Endometrial microvascular endothelial cells (primary cell): ENCODE measurements around the gene JTB. TPM values are rescaled to one million over a fixed set of nuclear protein-coding genes. Genes with fewer than 3 reads are reported as not detected.
"Not testable (repeated sequence)": the region's sequence is repeated elsewhere in the genome, so short reads cannot be mapped to it uniquely, and the experiment has no call there.

Experiments used
- in situ Hi-C: cut with HindIII; loops from 2 replicates; pipeline ENCODE4 v1.10.0; 2017; ENCODE audit warnings: low sequenced_read_pairs, low pct_unique_long_range_greater_than_20kb; ENCODE audit errors: inconsistent ontology term
- total RNA-seq: library from RNA; depleted of rRNA; stranded (reverse); fragments of >200 nt; gene quantifications from one replicate; pipeline ENCODE4 v1.2.3, GENCODE V29; 2015; ENCODE audit errors: inconsistent ontology term

JTB gene
- total RNA-seq, 1 donor from 2014 or later, result 221 TPM

- in situ Hi-C loops, result no loop called here
Observed at GRCh38 chr1:153984123-153984894, 6.8 kb upstream of the JTB start.

- in situ Hi-C loops, result not testable (repeated sequence)
Observed at GRCh38 chr1:153981735-153982134, 4.3 kb upstream of the JTB start.

GRCh38 chr1:153979091-153979490 is 1.6 kb upstream of the JTB start:
- in situ Hi-C loops, result not testable (repeated sequence)

GRCh38 chr1:153978274-153978909 is 918 bp upstream of the JTB start:
- in situ Hi-C loops, result no loop called here

- in situ Hi-C loops, result no loop called here
Observed at GRCh38 chr1:153976819-153977249, 640 bp downstream of the JTB start.

GRCh38 chr1:153973525-153973924 is 3.9 kb downstream of the JTB start:
- in situ Hi-C loops, result no loop called here

- in situ Hi-C loops, result no loop called here
Observed at GRCh38 chr1:153973071-153973470, 4.4 kb downstream of the JTB start.

- in situ Hi-C loops, result no loop called here
Observed at GRCh38 chr1:153970346-153970745, 7.1 kb downstream of the JTB start.

- in situ Hi-C loops, result loop anchor here (10.0 kb wide), 1 partner anchor 154 kb away; no protein-coding TSS in a partner anchor
Observed at GRCh38 chr1:153968972-153969371, 8.5 kb downstream of the JTB start.

- in situ Hi-C loops, result loop anchor here (10.0 kb wide), 1 partner anchor 154 kb away; no protein-coding TSS in a partner anchor
Observed at GRCh38 chr1:153968408-153968807, 9.1 kb downstream of the JTB start.

- in situ Hi-C loops, result loop anchor here (10.0 kb wide), 1 partner anchor 153 kb away; no protein-coding TSS in a partner anchor
Observed at GRCh38 chr1:153968000-153968363, 9.5 kb downstream of the JTB start.

- in situ Hi-C loops, result loop anchor here (10.0 kb wide), 1 partner anchor 153 kb away; no protein-coding TSS in a partner anchor
Observed at GRCh38 chr1:153967107-153967999, 10.1 kb downstream of the JTB start, which contains the start of gene CREB3L4. CREB3L4 (plus strand) TSS chr1:153967902; CDS start chr1:153968526, 624 bp downstream.

GRCh38 chr1:153963850-153964331 is 13.6 kb downstream of the JTB start:
- in situ Hi-C loops, result loop anchor here (10.0 kb wide), 1 partner anchor 149 kb away; no protein-coding TSS in a partner anchor

GRCh38 chr1:153963030-153963849 is 14.2 kb downstream of the JTB start, which contains the start of gene SLC39A1:
SLC39A1 (minus strand) TSS chr1:153963537; CDS start chr1:153962715, 822 bp downstream.
- in situ Hi-C loops, result loop anchor here (10.0 kb wide), 1 partner anchor 148 kb away; no protein-coding TSS in a partner anchor

- in situ Hi-C loops, result loop anchor here (10.0 kb wide), 1 partner anchor 148 kb away; no protein-coding TSS in a partner anchor
Observed at GRCh38 chr1:153962088-153963029, 15.1 kb downstream of the JTB start.

- in situ Hi-C loops, result loop anchor here (10.0 kb wide), 1 partner anchor 147 kb away; no protein-coding TSS in a partner anchor
Observed at GRCh38 chr1:153961421-153961820, 16.1 kb downstream of the JTB start.

- in situ Hi-C loops, result loop anchor here (10.0 kb wide), 1 partner anchor 145 kb away; no protein-coding TSS in a partner anchor
Observed at GRCh38 chr1:153960206-153960605, 17.3 kb downstream of the JTB start.
